DLD1 (cell line): ENCODE data around the gene OR6K6.

Source experiments
- in situ Hi-C: cut with HindIII; loops from 2 replicates; pipeline ENCODE4 v1.10.0; 2017; ENCODE audit warnings: low sequenced_read_pairs

Gene OR6K6

GRCh38 chr1:158800526-158800925, 46.0 kb downstream of the OR6K6 start:
- in situ Hi-C loops: no loop called here

- in situ Hi-C loops: no loop called here
Measured at GRCh38 chr1:158801396-158801795, 46.9 kb downstream of the OR6K6 start.

- in situ Hi-C loops: no loop called here
Measured at GRCh38 chr1:158803678-158804077, 49.2 kb downstream of the OR6K6 start.
